ENCODE measurements around the gene ZC3HAV1L. TPM values are rescaled to one million over a fixed set of nuclear protein-coding genes. Genes with fewer than 3 reads are reported as not detected.
"Not testable (repeated sequence)": the region's sequence is repeated elsewhere in the genome, so short reads cannot be mapped to it uniquely, and the experiment has no call there.

Gene ZC3HAV1L
- total RNA-seq, 2 donors from 2014 or later = 23.6 to 32.4 TPM

GRCh38 chr7:139066315-139066714 is 30.5 kb upstream of the ZC3HAV1L start:
- ATAC-seq (replicated peaks) = no peak
- Mint-ChIP-seq H3K36me3 (ENCODE audit: low read depth) (peaks cover 100% of the 10 kb centered on the region), H3K4me3 (no peak overlapping the region), H3K27me3 (no peaks in the 10 kb centered on the region), H3K27ac (peak overlapping the region; percentile 65), H3K4me1 (peaks cover 36% of the 10 kb centered on the region), H3K9me3 (no peaks in the 10 kb centered on the region)

DNA sequence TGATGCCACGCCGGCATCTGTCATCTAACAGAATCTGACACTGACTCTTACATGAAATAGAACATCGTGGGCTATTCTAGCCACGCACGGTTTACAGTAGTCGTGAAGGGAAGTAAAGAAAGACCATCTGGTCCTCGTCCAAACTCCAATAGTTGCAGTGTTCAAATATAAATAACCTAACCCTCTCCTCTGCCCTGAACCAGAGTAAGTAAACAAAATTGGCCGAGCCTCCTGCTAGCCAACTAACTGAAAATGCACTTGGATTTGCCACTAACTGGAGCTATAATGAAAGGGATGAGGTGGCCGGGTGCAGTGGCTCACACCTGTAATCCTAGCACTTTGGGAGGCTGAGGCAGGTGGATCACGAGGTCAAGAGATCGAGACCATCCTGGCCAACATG is 29.5 kb upstream of the ZC3HAV1L start:
- ATAC-seq (replicated peaks) = no peak
- Mint-ChIP-seq H3K36me3 (ENCODE audit: low read depth) (peaks cover 100% of the 10 kb centered on the region), H3K27ac (peak overlapping the region; percentile 65), H3K9me3 (no peaks in the 10 kb centered on the region), H3K4me1 (peaks cover 44% of the 10 kb centered on the region), H3K4me3 (no peak overlapping the region), H3K27me3 (no peaks in the 10 kb centered on the region)

DNA sequence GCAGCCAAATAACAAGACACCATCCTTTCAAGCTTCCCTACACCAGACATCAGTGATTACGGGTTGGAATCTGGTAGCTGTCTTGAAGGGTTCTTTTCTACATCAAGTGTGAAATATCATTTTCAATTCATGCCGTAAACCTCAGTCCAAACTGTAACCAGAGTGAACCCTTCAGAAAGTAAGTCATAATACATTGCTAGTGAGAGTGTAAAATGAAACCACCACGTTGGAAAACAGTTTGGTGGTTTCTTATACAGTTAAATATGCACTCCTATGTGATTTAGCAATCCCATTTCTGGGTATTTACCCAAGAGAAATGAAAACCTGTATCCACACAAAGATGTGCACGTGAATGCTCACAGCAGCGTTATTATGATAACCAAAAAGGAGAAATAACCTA is 25.6 kb upstream of the ZC3HAV1L start:
- Mint-ChIP-seq H3K9me3 (no peaks in the 10 kb centered on the region), H3K27ac (peak overlapping the region; percentile 20), H3K27me3 (no peaks in the 10 kb centered on the region), H3K4me3 (peak overlapping the region; percentile 17), H3K4me1 (peaks cover 47% of the 10 kb centered on the region), H3K36me3 (ENCODE audit: low read depth) (peaks cover 100% of the 10 kb centered on the region)
- ATAC-seq (replicated peaks) = peak; percentile 72

GRCh38 chr7:139060695-139061237 is 24.9 kb upstream of the ZC3HAV1L start:
- peak overlapping the region; percentile 20 for H3K27ac Mint-ChIP-seq
- no peaks in the 10 kb centered on the region for H3K27me3 Mint-ChIP-seq
- peak; percentile 53 for ATAC-seq (replicated peaks)
- peaks cover 100% of the 10 kb centered on the region for H3K36me3 Mint-ChIP-seq (ENCODE audit: low read depth)
- H3K4me3 Mint-ChIP-seq = peak overlapping the region; percentile 17
- H3K4me1 Mint-ChIP-seq = peaks cover 46% of the 10 kb centered on the region
- no peaks in the 10 kb centered on the region for H3K9me3 Mint-ChIP-seq

DNA sequence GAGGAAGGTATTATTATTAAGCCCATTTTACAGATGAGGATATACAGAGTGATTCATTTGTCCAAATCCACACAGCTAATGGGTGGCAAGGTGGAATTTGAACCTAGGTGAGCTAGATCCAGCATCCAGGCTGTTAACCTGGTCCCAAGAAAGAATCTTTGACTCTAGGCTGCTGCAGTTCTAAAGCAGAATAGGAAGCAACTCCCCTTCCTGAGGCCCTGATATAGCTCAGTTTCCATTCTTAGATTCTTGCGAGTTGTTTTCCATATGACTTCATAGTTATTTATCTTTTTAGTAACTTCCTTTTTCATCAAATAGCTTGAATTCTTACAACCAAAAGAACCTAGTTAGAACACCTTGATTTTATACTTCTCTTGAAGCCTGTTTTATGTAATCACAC is 24.1 kb upstream of the ZC3HAV1L start:
- H3K27me3 Mint-ChIP-seq = no peaks in the 10 kb centered on the region
- peaks cover 39% of the 10 kb centered on the region for H3K4me1 Mint-ChIP-seq
- no peak for ATAC-seq (replicated peaks)
- H3K27ac Mint-ChIP-seq = peak overlapping the region; percentile 20
- H3K9me3 Mint-ChIP-seq = no peaks in the 10 kb centered on the region
- H3K36me3 Mint-ChIP-seq (ENCODE audit: low read depth) = peaks cover 100% of the 10 kb centered on the region
- H3K4me3 Mint-ChIP-seq = peak overlapping the region; percentile 17

GRCh38 chr7:139058943-139059342 is 23.1 kb upstream of the ZC3HAV1L start:
- no peak for ATAC-seq (replicated peaks)
- H3K36me3 Mint-ChIP-seq (ENCODE audit: low read depth) = peaks cover 100% of the 10 kb centered on the region

DNA sequence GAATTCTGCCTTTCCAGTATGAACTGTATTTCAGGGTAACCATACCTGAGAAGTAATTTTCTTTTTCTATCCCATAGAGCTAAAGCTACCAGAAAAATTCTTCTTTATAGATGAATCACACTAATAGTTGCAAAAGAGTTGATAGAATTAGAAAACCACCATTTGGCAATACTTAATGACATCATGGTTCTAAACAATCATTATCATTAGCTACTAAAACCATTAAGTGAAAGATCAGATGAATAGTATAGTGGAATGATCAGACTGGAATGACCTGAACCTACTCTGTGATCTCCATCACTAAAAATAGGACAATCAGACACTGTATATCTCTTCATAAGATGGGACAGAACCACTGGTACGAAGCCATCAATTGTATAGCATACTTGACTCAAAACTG is 19.8 kb upstream of the ZC3HAV1L start:
- Mint-ChIP-seq H3K27ac (peak overlapping the region; percentile 71), H3K4me1 (peaks cover 21% of the 10 kb centered on the region)

More at GRCh38 chr7:139058943-139059342, 23.1 kb upstream of the ZC3HAV1L start:
- Mint-ChIP-seq H3K9me3 (no peaks in the 10 kb centered on the region), H3K4me3 (no peak overlapping the region), H3K4me1 (peaks cover 39% of the 10 kb centered on the region), H3K27me3 (no peaks in the 10 kb centered on the region), H3K27ac (peak overlapping the region; percentile 14)

DNA sequence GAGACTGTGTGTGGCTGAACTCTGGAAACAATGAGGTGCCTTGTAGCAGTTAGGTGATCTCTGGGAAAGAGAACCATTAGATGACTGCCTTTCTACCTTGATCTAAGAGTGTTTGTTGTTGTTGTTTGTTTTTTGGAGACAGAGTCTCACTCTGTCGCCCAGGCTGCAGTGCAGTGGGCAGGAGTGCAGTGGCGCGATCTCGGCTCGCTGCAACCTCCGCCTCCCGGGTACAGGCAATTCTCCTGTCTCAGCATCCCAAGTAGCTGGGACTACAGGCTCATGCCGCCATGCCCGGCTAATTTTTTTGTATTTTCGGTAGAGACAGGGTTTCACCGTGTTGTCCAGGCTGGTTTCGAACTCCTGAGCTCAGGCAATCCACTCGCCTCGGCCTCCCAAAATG is 18.8 kb upstream of the ZC3HAV1L start:
- H3K27me3 Mint-ChIP-seq; ATAC-seq (replicated peaks); H3K9me3 Mint-ChIP-seq; H3K27ac Mint-ChIP-seq; H3K4me3 Mint-ChIP-seq: not testable (repeated sequence)
- Mint-ChIP-seq H3K4me1 (peaks cover 13% of the 10 kb centered on the region), H3K36me3 (ENCODE audit: low read depth) (peaks cover 100% of the 10 kb centered on the region)

More for the DNA sequence above, 19.8 kb upstream of the ZC3HAV1L start:
- ATAC-seq (replicated peaks) = no peak
- Mint-ChIP-seq H3K27me3 (no peaks in the 10 kb centered on the region), H3K4me3 (no peak overlapping the region), H3K36me3 (ENCODE audit: low read depth) (peaks cover 100% of the 10 kb centered on the region), H3K9me3 (no peaks in the 10 kb centered on the region)

GRCh38 chr7:139054101-139054500 is 18.3 kb upstream of the ZC3HAV1L start:
- Mint-ChIP-seq H3K4me3 (no peak overlapping the region), H3K9me3 (no peaks in the 10 kb centered on the region), H3K27me3 (no peaks in the 10 kb centered on the region), H3K4me1 (peaks cover 13% of the 10 kb centered on the region), H3K36me3 (ENCODE audit: low read depth) (peaks cover 100% of the 10 kb centered on the region), H3K27ac (no peak overlapping the region)
- peak; percentile 85 for ATAC-seq (replicated peaks)

GRCh38 chr7:139051655-139052054 is 15.8 kb upstream of the ZC3HAV1L start:
- H3K4me3 Mint-ChIP-seq = no peak overlapping the region
- peaks cover 15% of the 10 kb centered on the region for H3K4me1 Mint-ChIP-seq
- ATAC-seq (replicated peaks) = no peak
- H3K36me3 Mint-ChIP-seq (ENCODE audit: low read depth) = peaks cover 100% of the 10 kb centered on the region
- no peaks in the 10 kb centered on the region for H3K27me3 Mint-ChIP-seq
- H3K9me3 Mint-ChIP-seq = no peaks in the 10 kb centered on the region
- no peak overlapping the region for H3K27ac Mint-ChIP-seq

DNA sequence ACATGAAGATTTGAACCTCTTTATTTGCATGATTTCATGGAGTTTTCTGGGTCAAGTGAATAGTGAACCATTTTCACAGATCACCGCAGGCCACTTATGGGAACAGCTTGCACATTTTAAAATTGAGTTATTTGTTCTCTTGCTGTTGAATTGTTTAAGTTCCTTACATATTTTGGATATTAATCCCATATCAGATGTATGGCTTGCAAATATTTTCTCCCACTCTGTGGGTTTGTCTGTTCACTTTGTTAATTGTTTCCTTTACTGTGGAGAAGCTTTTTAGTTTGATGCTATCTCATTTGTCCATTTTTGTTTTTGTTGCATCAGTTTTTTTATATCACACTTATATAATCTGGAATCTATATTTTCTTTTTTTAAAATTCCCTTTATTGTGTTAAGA is 14.1 kb upstream of the ZC3HAV1L start:
- Mint-ChIP-seq H3K9me3 (no peaks in the 10 kb centered on the region), H3K4me1 (peaks cover 26% of the 10 kb centered on the region), H3K27me3 (no peaks in the 10 kb centered on the region), H3K27ac (no peak overlapping the region), H3K4me3 (no peak overlapping the region), H3K36me3 (ENCODE audit: low read depth) (peaks cover 100% of the 10 kb centered on the region)
- no peak for ATAC-seq (replicated peaks)

DNA sequence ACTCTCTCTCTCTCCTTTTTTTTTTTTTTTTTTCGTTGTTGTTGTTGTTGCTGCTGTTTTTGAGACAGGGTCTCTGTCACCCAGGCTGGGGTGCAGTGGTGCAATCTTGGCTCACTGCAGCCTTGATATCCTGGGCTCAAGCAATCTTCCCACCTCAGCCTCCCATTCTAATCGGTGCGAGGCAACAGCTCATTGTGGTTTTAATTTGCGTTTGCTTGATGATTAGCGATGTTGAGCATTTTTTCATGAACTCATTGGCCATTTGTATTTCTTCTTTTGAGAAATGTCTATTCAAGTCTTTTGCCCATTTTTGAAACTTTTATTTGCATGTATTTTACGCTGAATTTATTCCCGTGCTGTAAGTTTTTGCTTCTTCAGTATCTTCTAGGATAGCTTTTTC is 13.3 kb upstream of the ZC3HAV1L start:
- no peaks in the 10 kb centered on the region for H3K27me3 Mint-ChIP-seq
- peaks cover 34% of the 10 kb centered on the region for H3K4me1 Mint-ChIP-seq
- H3K4me3 Mint-ChIP-seq = no peak overlapping the region
- no peak for ATAC-seq (replicated peaks)
- H3K36me3 Mint-ChIP-seq (ENCODE audit: low read depth) = peaks cover 100% of the 10 kb centered on the region
- no peaks in the 10 kb centered on the region for H3K9me3 Mint-ChIP-seq
- H3K27ac Mint-ChIP-seq = peak overlapping the region; percentile 50

GRCh38 chr7:139047970-139048369 is 12.1 kb upstream of the ZC3HAV1L start:
- Mint-ChIP-seq H3K27me3 (no peaks in the 10 kb centered on the region), H3K36me3 (ENCODE audit: low read depth) (peaks cover 100% of the 10 kb centered on the region), H3K27ac (no peak overlapping the region), H3K4me3 (no peak overlapping the region), H3K9me3 (no peaks in the 10 kb centered on the region), H3K4me1 (peaks cover 33% of the 10 kb centered on the region)
- peak; percentile 90 for ATAC-seq (replicated peaks)

GRCh38 chr7:139046143-139046542 is 10.3 kb upstream of the ZC3HAV1L start:
- Mint-ChIP-seq H3K9me3 (no peaks in the 10 kb centered on the region), H3K4me1 (peaks cover 42% of the 10 kb centered on the region), H3K27me3 (no peaks in the 10 kb centered on the region), H3K4me3 (peak overlapping the region; percentile 40), H3K27ac (no peak overlapping the region), H3K36me3 (ENCODE audit: low read depth) (peaks cover 83% of the 10 kb centered on the region)
- no peak for ATAC-seq (replicated peaks)

DNA sequence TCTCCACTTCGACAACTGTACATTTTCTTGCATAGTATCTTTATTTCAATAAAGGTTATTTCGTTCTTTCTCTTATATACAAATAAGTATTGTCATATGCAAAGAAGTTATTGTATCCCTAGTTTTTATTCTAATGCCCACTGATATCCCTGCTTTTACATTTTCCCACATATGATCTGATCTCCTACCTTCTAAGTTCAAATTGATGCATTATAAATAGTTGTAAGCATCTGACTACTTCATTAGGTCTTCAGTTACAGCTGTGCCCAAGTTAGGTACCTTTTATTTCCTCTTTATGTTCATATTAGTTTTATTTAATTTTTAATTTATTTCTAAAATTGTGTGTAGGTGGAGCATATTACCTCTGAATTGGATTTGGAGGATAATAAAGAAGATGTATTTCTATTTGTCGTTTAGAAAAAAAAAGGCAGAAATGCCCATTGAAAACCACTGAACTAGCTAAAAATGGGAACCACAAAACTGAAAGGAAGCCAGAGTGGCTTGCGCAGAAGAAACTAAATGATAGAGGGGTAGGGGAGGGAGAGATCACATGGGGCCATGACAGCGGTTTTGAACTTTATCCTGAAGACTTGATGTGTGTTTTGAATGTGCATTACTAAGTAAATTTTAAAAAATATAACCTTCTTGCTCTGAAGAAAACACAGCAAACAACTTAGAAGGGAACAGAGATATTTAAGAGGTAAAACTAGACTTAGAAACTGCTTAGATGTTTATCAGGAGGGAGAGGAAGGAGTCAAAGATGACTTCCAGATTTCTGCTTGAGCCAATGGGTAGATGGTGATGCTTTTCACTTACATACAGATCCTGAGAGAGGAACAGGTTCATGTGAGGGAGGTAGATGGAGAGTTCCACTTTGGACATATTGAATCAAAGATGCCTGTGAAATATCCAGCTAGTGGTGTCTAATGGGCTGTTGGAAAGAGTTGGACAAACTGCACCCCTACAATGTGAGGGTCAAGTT is 9.3 kb upstream of the ZC3HAV1L start:
- H3K9me3 Mint-ChIP-seq = no peaks in the 10 kb centered on the region
- H3K4me3 Mint-ChIP-seq = peak overlapping the region; percentile 40
- peak; percentile 17 for ATAC-seq (replicated peaks)
- peaks cover 73% of the 10 kb centered on the region for H3K36me3 Mint-ChIP-seq (ENCODE audit: low read depth)
- H3K27ac Mint-ChIP-seq = peak overlapping the region; percentile 65
- H3K4me1 Mint-ChIP-seq = peaks cover 44% of the 10 kb centered on the region
- H3K27me3 Mint-ChIP-seq = no peaks in the 10 kb centered on the region
